Activated T-cell treated with anti-CD3 and anti-CD28 coated beads, Interleukin-2, amount 50 U/mL, for 48 hours (primary cell): ENCODE measurements around the gene MRPL11.
"Not testable (repeated sequence)": the region's sequence is repeated elsewhere in the genome, so short reads cannot be mapped to it uniquely, and the experiment has no call there.

Experiments
- DNase-seq, 2 experiments: peaks; one replicate each; pipeline ENCODE4 v3.0.0-alpha.2; 2020

Gene MRPL11

DNA sequence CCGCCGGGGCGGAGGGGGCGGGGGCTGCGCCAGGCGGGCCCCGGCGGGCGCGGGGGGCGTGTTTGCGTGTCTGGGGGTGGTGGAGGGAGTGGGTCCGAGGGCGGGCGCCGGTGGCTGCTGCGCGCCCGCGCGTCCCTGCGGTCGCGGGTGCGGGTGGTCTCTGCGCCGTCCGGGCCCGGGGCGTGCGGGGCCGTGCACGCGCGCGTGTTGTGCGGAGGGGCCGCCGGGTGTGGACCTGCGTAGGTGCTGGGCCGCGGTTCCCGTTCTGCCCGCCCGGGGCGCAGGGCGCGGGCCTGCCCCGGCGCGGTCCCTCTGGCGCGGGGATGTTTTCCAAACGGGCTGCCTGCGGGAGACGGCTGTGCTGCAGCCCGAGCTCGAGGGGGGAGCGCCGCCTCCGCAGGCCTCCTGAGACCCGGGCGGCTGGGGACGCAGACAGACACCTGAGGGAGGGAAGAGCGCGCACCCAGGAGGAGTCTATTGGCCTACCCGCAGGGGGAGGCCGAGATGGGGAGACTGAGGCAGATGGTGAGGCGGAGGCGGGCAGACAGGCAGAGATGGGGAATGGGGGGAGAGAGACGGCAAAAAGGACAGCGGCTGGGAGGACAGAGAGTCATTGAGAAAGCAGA lies 28.5 kb upstream of the MRPL11 start:
- DNase-seq = no peak

DNA sequence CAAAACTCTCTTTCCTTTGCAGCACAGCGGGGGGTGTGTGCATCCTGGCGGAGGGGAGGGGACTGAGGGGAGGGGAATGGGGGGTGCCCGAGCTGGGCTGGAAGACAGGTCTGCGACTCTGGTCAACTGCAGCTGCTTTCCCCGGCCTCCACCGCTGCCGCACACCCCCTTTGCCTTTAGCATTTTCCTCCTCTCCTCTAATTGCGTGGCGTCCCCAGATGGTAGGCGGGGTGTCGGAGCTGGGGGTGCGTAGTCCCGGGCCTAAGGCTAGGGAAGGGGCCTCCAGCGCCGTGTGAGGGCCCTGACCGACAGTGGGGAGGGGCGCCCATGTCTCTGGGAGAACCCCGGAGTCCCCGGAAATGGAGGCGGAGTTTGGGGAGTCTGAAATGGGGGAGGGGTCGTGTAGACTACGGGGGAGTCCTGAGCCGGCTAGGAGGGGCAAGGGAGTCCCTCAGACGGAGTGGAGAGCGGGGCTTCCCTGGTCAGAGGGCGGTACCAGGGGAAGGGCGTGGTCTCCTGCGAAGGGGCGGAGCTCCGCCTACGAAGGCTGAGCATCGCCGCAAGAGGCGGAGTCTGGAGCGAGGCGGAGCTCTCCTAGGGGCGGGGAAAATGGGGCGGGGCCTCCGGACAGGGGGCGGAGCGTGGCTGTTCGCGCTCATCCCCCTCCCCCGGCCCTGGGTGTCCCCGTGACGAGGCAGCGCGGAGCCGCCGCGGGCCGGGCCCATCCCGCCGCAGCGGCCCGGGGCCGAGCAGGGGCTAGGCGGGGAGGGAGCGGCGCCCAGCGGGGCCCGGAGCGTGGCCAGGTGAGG lies 27.8 kb upstream of the MRPL11 start, which contains the start of gene PELI3:
PELI3 (plus strand) TSS at position 681 of the 809 bp plus-strand sequence. CDS start 1,224 bp downstream, outside the sequence.
- peak; percentile 97 for DNase-seq

DNA sequence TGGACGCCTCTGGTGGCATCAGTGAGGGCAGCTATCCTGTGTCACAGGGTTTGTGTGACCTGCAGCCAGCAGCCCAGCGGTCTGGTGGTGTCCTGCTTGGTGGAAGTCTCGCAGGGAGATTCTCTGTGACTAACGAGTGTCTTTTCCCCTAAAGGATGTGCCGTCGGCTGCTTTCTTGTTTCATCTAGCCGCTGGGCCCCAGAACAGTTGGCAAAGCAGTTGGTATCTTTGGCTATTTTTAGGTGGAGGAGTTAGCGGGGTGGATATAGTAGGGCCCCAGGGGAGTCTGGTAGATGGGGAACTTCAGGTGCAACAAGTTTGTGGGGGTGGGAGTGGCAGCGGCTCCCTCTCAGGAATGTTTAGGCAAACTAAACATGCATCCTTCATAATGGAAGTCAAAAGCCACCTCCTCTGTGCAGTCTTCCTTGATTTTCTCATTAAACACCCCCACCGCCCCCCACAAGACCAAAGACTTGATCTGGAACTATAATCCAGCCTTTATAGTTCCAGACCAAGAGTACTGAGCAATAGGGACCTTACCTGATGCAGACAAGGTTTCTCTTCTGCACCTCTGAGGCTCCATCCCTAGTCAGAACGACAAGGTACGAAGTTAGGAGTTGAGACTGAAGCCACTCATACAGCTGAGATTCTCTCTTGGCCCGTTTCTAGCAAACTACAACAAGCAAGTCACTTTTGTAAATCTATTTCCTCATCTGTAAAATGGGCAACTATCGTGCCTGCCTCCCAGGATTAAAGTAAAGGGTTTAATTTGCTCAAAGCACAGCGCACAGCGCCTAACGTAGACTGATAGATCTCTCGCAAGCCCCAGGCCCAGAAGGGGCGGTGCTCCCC lies 27.0 kb upstream of the MRPL11 start:
- no peak for DNase-seq

DNA sequence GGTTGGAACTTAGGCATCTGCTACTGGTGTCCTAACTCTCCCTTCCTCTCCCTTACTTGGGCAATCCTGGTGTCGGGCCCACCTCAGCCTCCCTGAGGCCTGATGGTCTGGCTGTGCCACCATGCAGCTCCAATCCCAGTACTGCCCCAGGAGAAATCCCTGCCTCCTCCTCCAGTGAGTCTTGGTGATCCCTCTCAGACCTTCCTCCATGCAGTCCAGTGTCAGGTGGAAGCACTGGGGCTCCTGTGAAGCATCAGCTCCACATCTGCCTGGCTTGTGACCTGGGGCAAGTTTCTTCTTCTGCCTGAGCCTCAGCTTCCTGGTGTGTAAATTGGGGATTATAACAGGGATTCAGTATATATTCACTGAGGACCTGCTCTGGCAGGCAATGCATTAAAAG lies 26.3 kb upstream of the MRPL11 start:
- no peak for DNase-seq

DNA sequence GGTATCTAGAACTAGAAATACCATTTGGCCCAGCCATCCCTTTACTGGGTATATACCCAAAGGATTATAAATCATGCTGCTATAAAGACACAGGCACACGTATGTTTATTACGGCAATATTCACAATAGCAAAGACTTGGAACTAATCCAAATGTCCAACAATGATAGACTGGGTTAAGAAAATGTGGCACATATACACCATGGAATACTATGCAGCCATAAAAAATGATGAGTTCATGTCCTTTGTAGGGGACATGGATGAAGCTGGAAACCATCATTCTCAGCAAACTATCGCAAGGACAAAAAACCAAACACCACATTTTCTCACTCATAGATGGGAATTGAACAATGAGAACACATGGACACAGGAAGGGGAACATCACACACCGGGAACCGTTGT lies 25.5 kb upstream of the MRPL11 start:
- DNase-seq = not testable (repeated sequence)

DNA sequence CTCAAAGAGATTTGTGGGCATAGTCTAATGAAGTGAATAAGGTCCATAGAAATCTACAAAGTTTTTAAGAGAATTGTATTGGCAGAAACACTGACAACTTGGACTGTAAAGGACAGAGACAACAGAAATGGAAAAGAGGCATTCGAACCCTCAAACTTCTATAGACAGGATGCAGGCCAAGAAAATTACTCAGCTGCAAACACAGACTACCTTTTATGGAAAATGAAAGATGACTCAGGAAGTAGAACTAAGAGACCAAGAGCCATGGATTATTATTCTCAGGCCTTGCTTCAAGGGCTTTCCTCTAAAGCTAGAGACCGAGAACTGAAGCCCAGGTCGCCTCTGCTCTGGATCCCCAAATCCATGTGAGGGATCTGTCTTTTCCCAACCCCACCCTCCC lies 24.3 kb upstream of the MRPL11 start:
- DNase-seq = no peak

DNA sequence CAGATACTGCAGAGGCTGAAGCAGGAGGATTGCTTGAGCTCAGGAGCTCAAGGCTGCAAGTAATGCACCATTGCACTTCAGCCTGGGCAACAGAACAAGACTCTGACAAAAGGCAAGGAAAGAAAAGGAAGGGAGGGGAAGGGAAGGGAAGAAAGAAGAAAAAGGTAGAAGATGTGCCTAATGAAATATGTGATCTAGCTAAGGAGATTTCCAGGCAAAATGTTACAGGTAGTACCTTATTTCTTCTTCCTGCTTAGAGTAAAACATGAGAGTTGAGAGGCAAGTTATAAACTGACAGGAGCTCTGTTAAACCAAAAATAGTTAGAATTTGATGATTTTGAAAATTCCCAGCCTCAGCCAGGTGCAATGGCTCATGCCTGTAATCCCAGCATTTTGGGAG lies 23.4 kb upstream of the MRPL11 start:
- DNase-seq = no peak

DNA sequence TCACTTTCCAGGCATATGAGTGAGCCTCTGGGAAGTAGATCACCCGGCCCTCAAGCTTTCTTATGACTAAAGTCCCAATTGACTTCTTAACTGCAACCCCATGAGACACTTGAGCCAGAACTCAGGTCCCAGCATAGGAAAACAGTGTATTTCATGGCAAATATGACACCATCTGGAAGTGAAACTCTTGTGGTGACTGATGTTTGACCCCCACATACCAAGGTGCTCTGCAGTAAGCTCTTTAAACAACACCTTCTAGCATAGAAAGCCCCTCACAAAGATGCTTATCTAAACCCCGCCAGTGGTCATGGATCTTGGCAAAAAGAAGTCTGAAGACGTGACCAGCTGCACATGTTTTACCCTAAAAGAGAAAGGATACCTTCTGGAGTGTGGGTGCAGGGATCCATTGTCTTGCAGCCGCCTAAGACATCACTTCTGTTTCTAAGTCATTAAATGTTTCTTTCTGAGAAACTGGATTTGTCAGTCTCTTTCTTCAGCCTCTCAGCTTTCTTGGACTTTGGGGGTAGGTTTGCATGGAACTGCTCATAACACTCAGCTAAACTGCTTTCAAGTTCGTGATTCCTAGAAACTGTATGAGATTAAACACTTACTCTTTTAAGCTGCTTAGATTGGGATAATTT lies 20.6 kb upstream of the MRPL11 start:
- DNase-seq = peak in 1 of 2 experiments; percentile 41

DNA sequence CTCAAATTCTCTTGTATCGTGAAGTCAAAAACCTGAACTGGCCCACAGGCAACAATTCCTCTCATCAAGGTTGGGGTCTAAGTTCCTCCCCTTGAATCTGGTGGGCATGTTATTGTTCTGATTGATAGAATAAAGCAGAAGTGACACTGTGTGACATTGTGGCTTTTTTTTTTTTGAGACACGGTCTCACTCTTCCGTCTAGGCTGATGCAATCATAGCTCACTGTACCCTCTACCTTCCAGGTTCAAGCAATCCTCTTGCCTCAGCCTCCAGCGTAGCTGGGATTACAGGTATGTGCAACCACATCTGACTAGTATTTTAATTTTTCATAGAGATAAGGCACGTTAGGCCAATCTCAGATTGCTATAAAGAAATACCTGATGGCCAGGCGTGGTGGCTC lies 19.2 kb upstream of the MRPL11 start:
- DNase-seq = no peak

DNA sequence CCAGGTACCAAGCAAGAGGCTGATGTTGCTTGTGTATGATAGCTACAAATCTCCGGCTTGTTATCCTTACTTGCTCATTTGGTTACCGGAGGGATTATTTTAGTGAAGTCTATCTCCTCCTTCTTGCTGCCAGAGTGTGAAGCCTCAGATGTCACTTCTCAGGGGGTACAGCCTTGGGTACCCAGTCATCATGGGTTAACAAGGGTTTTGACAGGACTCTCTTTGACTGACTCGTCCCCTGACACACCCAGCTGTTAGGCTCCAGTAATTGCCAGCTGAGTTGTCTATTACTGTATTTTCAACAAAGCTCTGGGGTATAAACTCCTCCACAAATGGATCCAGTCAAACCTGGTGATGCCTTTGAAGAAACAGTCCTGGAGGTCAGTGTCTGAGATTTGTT lies 16.2 kb upstream of the MRPL11 start:
- no peak for DNase-seq

DNA sequence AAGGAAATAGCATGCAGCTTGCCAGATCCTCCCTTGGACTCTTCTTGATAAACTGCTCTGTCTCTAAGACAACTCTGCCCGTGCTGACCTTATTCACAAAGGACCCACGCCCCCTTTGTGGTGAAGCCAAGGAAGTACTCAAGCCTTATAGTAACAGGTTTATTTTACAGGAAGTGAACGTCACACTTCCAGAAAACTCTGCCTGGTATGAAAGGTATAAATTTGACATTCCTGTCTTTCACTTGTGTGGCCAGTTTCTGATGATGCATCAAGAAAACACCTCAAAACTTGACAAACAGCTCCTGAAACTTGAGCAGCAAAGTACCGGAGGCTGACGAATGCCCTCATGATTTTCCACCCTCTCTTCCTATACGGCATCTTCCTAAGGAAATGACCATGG lies 15.6 kb upstream of the MRPL11 start:
- DNase-seq = no peak

DNA sequence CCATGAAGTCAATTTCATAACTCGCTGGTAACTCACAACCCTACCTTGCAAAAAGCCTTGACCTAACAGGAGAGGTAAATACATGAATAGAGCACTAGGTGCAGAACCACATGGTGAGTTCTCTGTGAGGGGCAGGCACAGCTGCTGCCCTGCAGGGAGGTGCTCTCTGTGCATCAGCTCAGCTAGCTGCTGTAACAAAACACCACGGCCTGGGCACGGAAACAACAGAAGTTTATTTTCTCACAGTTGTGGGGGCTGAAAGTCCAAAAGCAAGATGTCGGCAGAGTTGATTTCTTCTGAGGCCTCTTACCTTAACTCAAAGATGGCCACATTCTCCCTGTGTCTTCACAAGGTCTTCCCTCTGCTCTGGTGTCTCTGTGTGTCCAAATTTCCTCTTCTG lies 13.0 kb upstream of the MRPL11 start:
- DNase-seq = no peak

DNA sequence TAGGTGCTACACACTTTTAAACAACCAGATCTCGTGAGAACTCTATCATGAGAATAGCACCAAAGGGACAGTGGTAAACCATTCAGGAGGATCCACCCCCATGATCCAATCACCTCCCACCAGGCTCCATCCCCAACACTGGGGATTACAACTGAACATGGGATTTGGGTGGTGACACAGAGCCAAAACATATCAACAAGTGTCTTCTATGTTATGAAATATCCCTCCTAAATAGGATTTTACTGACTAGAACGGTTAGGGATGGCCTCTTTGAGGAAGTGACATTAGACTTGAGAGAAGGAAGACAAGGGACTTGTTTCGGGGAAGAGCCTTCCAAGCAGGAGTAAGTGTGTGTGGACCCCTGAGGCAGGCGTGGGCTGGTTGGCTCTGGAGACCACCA lies 11.9 kb upstream of the MRPL11 start:
- DNase-seq = no peak

DNA sequence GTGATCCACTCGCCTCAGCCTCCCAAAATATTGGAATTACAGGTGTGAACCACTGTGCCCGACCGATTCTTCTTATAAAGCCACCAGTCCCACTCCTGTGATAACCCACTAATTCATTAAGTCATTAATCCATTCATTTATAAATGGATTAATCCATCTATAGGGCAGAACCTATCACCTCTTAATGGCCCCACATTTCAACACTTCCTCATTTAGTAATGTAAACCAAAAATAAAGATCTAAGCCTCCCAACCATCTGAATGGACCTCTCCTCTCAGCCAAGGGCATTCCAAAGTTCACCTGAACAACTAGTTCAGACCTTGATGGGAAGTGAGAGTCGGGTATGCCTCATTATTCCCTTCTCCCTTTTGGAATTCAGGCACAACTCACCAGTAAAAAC lies 9.9 kb upstream of the MRPL11 start:
- no peak for DNase-seq

DNA sequence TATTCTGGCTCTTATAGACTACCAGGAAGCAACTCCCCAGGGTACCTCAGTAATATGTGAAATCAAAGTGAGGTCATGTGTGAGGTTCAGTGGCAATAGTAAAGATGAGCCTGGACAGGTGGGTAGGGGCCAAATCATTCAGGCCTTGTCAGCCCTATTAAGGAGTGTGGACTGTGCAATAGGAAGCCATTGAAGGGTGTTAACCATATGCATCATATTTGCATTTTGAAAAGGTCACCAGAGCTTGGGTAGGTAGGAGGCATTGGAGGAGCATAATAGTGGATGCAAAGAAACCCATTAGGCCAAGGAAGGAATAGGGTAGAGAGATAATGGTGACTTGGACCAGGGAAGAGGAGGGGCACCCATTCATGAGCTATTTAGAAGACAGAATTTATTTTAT lies 8.4 kb upstream of the MRPL11 start:
- DNase-seq = no peak

DNA sequence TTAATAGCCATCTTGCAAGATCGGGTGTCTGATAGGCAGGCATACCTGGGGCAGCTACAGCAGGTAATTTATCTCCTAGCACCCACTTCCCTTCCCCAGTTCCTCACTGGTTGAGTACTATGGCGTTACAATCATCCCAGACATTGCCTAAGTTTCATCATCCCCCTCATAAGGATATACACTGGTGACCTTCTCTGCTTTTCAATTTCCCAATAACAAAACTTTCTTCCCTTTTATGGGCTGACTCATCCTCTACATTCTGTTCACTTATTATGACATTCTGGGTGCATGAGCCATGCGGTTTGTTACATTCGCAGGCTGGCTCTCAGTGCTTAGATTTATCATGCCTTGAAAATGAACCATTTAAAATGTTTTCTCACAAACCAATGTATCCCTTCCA lies 5.0 kb upstream of the MRPL11 start:
- no peak for DNase-seq

DNA sequence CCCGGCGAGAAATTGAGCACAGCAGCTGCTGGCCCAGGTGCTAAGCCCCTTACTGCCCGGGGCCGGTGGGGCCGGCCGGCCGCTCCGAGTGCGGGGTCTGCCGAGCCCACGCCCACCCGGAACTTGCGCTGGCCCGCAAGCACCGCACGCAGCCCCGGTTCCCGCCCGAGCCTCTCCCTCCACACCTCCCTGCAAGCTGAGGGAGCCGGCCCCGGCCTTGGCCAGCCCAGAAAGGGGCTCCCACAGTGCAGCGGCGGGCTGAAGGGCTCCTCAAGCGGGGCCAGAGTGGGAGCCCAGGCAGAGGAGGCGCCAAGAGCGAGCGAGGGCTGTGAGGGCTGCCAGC lies 2.3 kb upstream of the MRPL11 start:
- not testable (repeated sequence) for DNase-seq

DNA sequence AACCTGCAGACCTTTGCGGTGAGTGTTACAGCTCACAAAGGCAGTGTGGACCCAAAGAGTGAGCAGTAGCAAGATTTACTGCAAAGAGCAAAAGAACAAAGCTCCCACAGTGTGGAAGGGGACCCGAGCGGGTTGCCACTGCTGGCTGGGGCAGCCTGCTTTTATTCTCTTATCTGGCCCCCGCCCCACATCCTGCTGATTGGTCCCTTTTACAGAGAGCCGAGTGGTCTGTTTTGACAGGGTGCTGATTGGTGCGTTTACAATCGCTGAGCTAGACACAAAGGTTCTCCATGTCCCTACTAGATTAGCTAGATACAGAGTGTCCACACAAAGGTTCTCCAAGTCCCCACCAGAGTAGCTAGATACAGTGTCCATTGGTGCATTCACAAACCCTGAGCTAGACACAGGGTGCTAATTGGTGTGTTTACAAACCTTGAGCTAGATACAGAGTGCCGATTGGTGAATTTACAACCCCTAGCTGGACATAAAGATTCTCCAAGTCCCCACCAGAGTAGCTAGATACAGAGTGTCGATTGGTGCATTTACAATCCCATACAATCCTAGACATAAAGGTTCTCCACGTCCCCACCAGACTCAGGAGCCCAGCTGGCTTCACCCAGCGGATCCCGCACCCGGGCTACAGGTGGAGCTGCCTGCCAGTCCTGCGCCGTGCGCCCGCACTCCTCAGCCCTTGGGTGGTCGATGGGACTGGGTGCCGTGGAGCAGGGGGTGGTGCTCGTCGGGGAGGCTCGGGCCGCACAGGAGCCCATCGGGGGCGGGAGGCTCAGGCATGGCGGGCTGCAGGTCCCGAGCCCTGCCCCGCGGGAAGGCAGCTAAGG lies 1.7 kb upstream of the MRPL11 start:
- DNase-seq = not testable (repeated sequence)

DNA sequence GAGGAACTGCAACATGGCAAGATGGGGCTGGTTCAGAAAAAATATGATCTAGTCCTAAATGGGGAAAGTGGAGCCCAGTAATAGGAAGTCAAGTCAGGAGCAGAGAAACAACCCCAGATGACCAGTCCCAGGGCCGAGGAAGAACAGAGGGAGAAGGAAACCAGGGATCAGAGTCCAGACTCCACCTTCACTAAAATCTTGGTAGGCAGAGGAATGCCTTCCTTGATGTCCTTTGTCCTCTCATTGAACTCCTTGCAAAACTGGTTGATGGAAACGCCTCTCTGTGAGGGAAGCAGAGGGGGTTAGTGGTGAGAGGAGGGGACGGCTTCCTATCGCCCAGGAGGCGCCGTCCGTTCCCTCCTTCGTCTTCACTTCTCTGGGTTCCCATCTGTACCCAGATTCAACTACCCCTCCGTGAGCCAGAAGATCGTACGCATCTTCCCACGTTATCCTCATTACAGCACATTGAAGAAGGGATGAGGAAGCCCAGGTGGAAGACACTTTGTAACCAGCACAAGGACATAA lies 607 bp downstream of the MRPL11 start:
- DNase-seq = peak in 1 of 2 experiments; percentile 23

DNA sequence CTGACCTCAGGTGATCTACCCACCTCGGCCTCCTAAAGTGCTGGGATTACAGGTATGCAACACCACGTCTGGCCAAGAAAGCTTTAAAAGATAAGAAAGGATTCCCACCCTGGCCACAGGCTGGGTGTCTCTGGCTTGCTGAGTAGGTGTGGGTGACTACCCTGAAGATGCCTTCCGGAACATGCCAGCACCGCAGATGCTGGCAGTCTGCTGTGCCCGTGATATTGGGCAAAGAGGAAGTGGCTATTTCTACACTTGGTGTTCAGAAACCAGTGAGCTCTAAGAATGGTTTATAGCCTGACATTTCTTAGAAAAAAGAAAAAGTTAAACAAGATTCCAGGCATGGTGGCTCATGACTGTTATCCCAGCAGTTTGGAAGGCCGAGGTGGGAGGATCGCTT lies 6.1 kb downstream of the MRPL11 start:
- DNase-seq = no peak

DNA sequence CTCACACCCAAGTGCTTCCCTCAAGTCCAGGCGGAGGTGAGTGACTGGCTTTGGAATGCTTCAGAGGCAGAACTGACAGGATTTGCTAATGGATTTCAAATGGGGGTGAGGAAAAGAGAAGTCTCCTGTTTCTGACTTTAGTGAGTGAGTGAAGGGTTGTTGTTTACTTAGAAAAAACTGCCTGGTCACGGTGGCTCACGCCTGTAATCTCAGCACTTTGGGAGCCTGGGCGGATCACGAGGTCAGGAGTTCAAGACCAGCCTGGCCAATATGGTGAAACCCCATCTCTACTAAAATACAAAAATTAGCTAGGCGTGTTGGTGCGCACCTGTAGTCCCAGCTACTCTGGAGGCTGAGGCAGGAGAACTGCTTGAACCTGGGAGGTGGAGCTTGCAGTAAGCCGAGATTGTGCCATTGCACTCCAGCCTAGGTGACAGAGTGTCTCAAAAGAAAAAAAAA lies 6.7 kb downstream of the MRPL11 start:
- not testable (repeated sequence) for DNase-seq

DNA sequence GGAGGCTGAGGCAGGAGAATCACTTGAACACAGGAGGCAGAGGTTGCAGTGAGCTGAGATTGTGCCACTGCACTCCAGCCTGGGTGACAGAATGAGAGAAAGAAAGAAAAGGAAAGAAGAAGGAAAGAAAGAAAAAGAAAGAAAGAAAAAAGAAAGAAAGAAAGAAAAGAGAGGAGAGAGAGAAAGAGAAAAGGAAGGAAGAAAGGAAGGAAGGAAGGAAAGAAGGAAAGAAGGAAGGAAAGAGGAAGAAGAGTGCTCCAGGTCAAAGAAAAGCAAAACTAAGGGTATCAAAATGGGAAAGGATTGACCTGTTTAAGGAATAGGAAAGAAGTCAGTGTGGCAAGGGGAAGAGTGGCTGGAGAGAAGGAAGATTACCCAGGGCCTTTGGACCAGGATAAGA lies 7.4 kb downstream of the MRPL11 start:
- not testable (repeated sequence) for DNase-seq
